Activated naive CD4-positive, alpha-beta T cell treated with anti-CD3 and anti-CD28 coated beads, Interleukin-2, amount 50 U/mL, for 72 hours (primary cell): ENCODE results near the gene SEC14L3. TPM values are rescaled to one million over a fixed set of nuclear protein-coding genes. Genes with fewer than 3 reads are reported as not detected.
A peak's percentile ranks its signal among the peaks of the same experiment; 100 is the strongest.

ENCODE experiments used
- ATAC-seq, 2 donors: fragments of 150-1000 bp; cut with Tn5 transposase; 2 replicates each; pipeline ENCODE4 v1.10.0; 2021; ENCODE audit warnings: mild to moderate bottlenecking in 2 of 2, moderate library complexity in 2 of 2
- DNase-seq, 2 donors: peaks; one replicate each; pipeline ENCODE4 v3.0.0; 2021 to 2022; ENCODE audit warnings: low spot score in 2 of 2
- H3K27ac Mint-ChIP-seq, 2 donors: one replicate each; pipeline ENCODE4 v1.8.0; 2022; ENCODE audit warnings: mild to moderate bottlenecking in 2 of 2, mixed read lengths in 2 of 2
- H3K36me3 Mint-ChIP-seq, 2 donors: one replicate each; pipeline ENCODE4 v1.8.0; 2022; ENCODE audit warnings: mixed read lengths in 2 of 2
- H3K9me3 Mint-ChIP-seq, 2 donors: one replicate each; pipeline ENCODE4 v1.8.0; 2022; ENCODE audit warnings: mixed read lengths in 2 of 2
- total RNA-seq, 2 donors: library from RNA; stranded (reverse); gene quantifications; one replicate each; pipeline ENCODE4 v1.2.3, GENCODE V29; 2022

The SEC14L3 gene
- total RNA-seq, 2 donors from 2014 or later = not detected

- DNase-seq (peak; percentile 26 to 77), ATAC-seq (peak in 1 of 2 donors; percentile 29)
- Mint-ChIP-seq H3K36me3 (peaks cover 19 to 47% of the 10 kb centered on the region in 2 donors), H3K27ac (peak overlapping the region; percentile 95 to 97), H3K9me3 (no peaks in the 10 kb centered on the region)
These were observed 49.1 kb downstream of the SEC14L3 start for GRCh38 chr22:30422481-30423300.

- ATAC-seq (no peak), DNase-seq (no peak)
- peak overlapping the region; percentile 95 to 97 for H3K27ac Mint-ChIP-seq
- peaks cover 19 to 44% of the 10 kb centered on the region in 2 donors for H3K36me3 Mint-ChIP-seq
- no peaks in the 10 kb centered on the region for H3K9me3 Mint-ChIP-seq
These were observed 49.9 kb downstream of the SEC14L3 start for GRCh38 chr22:30421695-30422480.

- peak overlapping the region; percentile 18 to 85 for H3K27ac Mint-ChIP-seq
- H3K36me3 Mint-ChIP-seq = peaks cover 24 to 46% of the 10 kb centered on the region in 2 donors
These were observed 51.3 kb downstream of the SEC14L3 start for GRCh38 chr22:30420347-30421125.

GRCh38 chr22:30416837-30417236 is 55.0 kb downstream of the SEC14L3 start:
- H3K36me3 Mint-ChIP-seq = peaks cover 21 to 46% of the 10 kb centered on the region in 2 donors
- H3K9me3 Mint-ChIP-seq = no peaks in the 10 kb centered on the region
- DNase-seq (no peak), ATAC-seq (no peak)
- H3K27ac Mint-ChIP-seq = peak overlapping the region in 1 of 2 donors; percentile 2

More at GRCh38 chr22:30420347-30421125, 51.3 kb downstream of the SEC14L3 start:
- DNase-seq (no peak), ATAC-seq (peak in 1 of 2 donors; percentile 8)
- no peaks in the 10 kb centered on the region for H3K9me3 Mint-ChIP-seq

- no peaks in the 10 kb centered on the region for H3K9me3 Mint-ChIP-seq
- DNase-seq (no peak), ATAC-seq (no peak)
- peak overlapping the region in 1 of 2 donors; percentile 2 for H3K27ac Mint-ChIP-seq
- H3K36me3 Mint-ChIP-seq = peaks cover 21 to 43% of the 10 kb centered on the region in 2 donors
These were observed 55.4 kb downstream of the SEC14L3 start for GRCh38 chr22:30416403-30416802.

- no peaks in the 10 kb centered on the region for H3K9me3 Mint-ChIP-seq
- DNase-seq (no peak), ATAC-seq (peak in 1 of 2 donors; percentile 16)
- H3K27ac Mint-ChIP-seq = peak overlapping the region; percentile 23 to 42
- H3K36me3 Mint-ChIP-seq = peaks cover 13 to 49% of the 10 kb centered on the region in 2 donors
These were observed 57.2 kb downstream of the SEC14L3 start for GRCh38 chr22:30414525-30415047.

- H3K36me3 Mint-ChIP-seq = peaks cover 13 to 49% of the 10 kb centered on the region in 2 donors
- DNase-seq (no peak), ATAC-seq (peak in 1 of 2 donors; percentile 50)
- H3K27ac Mint-ChIP-seq = peak overlapping the region; percentile 23 to 42
- no peaks in the 10 kb centered on the region for H3K9me3 Mint-ChIP-seq
These were observed 57.9 kb downstream of the SEC14L3 start for GRCh38 chr22:30413745-30414524.

GRCh38 chr22:30413001-30413400 is 58.8 kb downstream of the SEC14L3 start:
- Mint-ChIP-seq H3K36me3 (peaks cover 13 to 43% of the 10 kb centered on the region in 2 donors), H3K9me3 (no peaks in the 10 kb centered on the region), H3K27ac (peak overlapping the region; percentile 42 to 89)
- ATAC-seq (no peak), DNase-seq (no peak)

GRCh38 chr22:30411780-30412179 is 60.0 kb downstream of the SEC14L3 start:
- no peak for ATAC-seq
- no peak for DNase-seq
- H3K27ac Mint-ChIP-seq = peak overlapping the region in 1 of 2 donors; percentile 52
- H3K9me3 Mint-ChIP-seq = no peaks in the 10 kb centered on the region
- peaks cover 13 to 41% of the 10 kb centered on the region in 2 donors for H3K36me3 Mint-ChIP-seq

Other genes with a start within 250 kb of the SEC14L3 start
- 100 to 1,000 TPM in 1 of 2 donors, 10 to 100 TPM in 1; 68.9 to 522 TPM for gene LIF, start 225.3 kb downstream of the SEC14L3 start, total RNA-seq
- gene OSM, start 205.2 kb downstream of the SEC14L3 start, total RNA-seq = 10 to 100 TPM; 16.1 to 40.4 TPM
- 1 to 10 TPM; 6.3 to 7.5 TPM for gene CASTOR1, start 182.5 kb downstream of the SEC14L3 start, total RNA-seq
- gene TBC1D10A, start 145.1 kb downstream of the SEC14L3 start, total RNA-seq = 10 to 100 TPM; 27.2 to 36.9 TPM
- 100 to 1,000 TPM; 229 to 281 TPM for gene SF3A1, start 115.1 kb downstream of the SEC14L3 start, total RNA-seq
- 1 to 10 TPM in 1 of 2 donors, not detected in 1; 2.9 TPM for gene CCDC157, start 115.0 kb downstream of the SEC14L3 start, total RNA-seq
- gene RNF215, start 84.6 kb downstream of the SEC14L3 start, total RNA-seq = 10 to 100 TPM in 1 of 2 donors, 1 to 10 TPM in 1; 6.8 to 11.8 TPM
- 10 to 100 TPM; 13.9 to 16.3 TPM for gene SEC14L2, start 75.0 kb downstream of the SEC14L3 start, total RNA-seq
- 10 to 100 TPM; 17.9 to 68.3 TPM for gene MTFP1, start 46.2 kb downstream of the SEC14L3 start, total RNA-seq
- gene SEC14L4, start 33.7 kb upstream of the SEC14L3 start, total RNA-seq = under 1 TPM in 1 of 2 donors, not detected in 1; 0.16 TPM
- not detected for gene SEC14L6, start 74.7 kb upstream of the SEC14L3 start, total RNA-seq
- under 1 TPM in 1 of 2 donors, not detected in 1; 0.70 TPM for gene GAL3ST1, start 102.6 kb upstream of the SEC14L3 start, total RNA-seq
- gene PES1, start 119.9 kb upstream of the SEC14L3 start, total RNA-seq = 100 to 1,000 TPM in 1 of 2 donors, 10 to 100 TPM in 1; 22.4 to 113 TPM
- gene TCN2, start 135.2 kb upstream of the SEC14L3 start, total RNA-seq = 1 to 10 TPM; 1.5 TPM
- 1 to 10 TPM; 3.9 to 9.5 TPM for gene SLC35E4, start 163.8 kb upstream of the SEC14L3 start, total RNA-seq
- 10 to 100 TPM in 1 of 2 donors, 1 to 10 TPM in 1; 7.4 to 10.4 TPM for gene DUSP18, start 195.9 kb upstream of the SEC14L3 start, total RNA-seq
- 1 to 10 TPM; 1.7 to 6.1 TPM for gene OSBP2, start 222.9 kb upstream of the SEC14L3 start, total RNA-seq